NB4 (cell line): Measurements from ENCODE around the gene MATR3.
A peak's percentile ranks its signal among the peaks of the same experiment; 100 is the strongest.

Experiments
- DNase-seq: peaks from one replicate; pipeline ENCODE4 v3.0.0; 2010; ENCODE audit warnings: low read depth
- H3K4me3 ChIP-seq: one replicate; pipeline ENCODE4 v1.5.1; 2011; ENCODE audit warnings: mild to moderate bottlenecking, low read depth, low read length, moderate library complexity
- MYC ChIP-seq: IDR thresholded peaks from 2 replicates; pipeline ENCODE4 v1.6.1; 2011; ENCODE audit warnings: low read depth, low read length
- POLR2A ChIP-seq: IDR thresholded peaks from 2 replicates; pipeline ENCODE4 v1.6.1; 2011; ENCODE audit warnings: mild to moderate bottlenecking; ENCODE audit not compliant: insufficient read length; ENCODE audit errors: extremely low read depth
- TF ChIP-seq, protein P1 (sequence below): IDR thresholded peaks from one replicate; pipeline ENCODE4 v1.5.1; 2012; ENCODE audit warnings: low read depth, low read length
- TF ChIP-seq, protein P2 (sequence below): IDR thresholded peaks from 2 replicates; pipeline ENCODE4 v1.6.1; 2011; ENCODE audit warnings: low read depth, low read length

Gene MATR3

DNA sequence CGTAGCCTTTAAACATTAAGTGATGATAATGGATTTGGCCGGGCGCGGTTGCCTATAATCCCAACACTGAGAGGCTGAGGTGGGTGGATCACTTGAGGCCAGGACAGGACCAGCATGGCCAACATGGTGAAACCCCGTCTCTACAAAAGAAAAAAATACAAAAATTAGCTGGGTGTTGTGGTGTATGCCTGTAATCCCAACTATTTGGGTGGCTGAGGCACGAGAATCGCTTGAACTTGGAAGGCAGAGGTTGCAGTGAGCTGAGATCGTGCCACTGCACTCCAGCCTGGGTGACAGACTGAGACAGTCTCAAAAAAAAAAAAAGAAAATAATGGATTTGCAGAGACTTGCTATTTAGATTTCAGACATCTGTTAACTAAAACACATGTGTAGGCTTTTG is 9.2 kb upstream of the MATR3 start:
- TF ChIP-seq MYC, result no peak
- TF ChIP-seq, protein P1, sequence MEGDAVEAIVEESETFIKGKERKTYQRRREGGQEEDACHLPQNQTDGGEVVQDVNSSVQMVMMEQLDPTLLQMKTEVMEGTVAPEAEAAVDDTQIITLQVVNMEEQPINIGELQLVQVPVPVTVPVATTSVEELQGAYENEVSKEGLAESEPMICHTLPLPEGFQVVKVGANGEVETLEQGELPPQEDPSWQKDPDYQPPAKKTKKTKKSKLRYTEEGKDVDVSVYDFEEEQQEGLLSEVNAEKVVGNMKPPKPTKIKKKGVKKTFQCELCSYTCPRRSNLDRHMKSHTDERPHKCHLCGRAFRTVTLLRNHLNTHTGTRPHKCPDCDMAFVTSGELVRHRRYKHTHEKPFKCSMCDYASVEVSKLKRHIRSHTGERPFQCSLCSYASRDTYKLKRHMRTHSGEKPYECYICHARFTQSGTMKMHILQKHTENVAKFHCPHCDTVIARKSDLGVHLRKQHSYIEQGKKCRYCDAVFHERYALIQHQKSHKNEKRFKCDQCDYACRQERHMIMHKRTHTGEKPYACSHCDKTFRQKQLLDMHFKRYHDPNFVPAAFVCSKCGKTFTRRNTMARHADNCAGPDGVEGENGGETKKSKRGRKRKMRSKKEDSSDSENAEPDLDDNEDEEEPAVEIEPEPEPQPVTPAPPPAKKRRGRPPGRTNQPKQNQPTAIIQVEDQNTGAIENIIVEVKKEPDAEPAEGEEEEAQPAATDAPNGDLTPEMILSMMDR, result no peak
- DNase-seq, result no peak
- no peak overlapping the region for H3K4me3 ChIP-seq

DNA sequence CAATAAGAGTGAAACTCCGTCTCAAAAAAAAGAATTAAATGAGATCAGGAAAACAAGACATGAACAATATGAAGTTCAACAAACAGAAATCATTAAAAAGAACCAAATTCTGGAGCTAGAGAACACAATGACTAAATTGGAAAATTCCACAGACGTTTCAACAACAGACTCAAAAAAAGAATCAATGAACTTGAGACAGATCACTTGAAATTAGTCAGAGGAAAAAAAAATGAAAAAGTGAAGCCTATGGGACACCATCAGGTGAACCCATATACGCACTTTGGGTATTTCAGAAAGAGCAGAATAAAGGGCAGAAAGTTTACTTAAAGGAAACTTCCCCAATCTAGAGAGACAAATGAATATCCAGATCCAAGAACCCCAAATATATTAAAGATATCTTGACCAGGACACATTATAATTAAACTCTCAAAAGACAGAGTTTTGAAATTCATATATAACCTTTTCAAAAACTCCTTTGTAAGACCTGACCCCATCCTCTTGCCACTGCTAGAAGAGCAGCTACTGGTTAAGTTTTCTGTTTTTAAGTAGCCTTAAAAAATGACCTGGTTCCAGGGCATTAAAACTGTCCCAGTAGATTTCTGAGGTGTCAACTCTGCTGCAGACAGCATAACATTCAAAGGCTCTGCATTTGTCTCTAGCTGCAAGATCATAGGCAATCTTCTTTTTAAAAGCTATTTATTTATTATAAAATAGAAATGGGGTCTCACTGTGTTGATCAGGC is 7.7 kb upstream of the MATR3 start:
- TF ChIP-seq POLR2A (no peak), MYC (no peak)
- TF ChIP-seq, protein P2, sequence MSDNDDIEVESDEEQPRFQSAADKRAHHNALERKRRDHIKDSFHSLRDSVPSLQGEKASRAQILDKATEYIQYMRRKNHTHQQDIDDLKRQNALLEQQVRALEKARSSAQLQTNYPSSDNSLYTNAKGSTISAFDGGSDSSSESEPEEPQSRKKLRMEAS, result no peak
- TF ChIP-seq, protein P1, result no peak
- DNase-seq, result no peak
- no peak overlapping the region for H3K4me3 ChIP-seq

DNA sequence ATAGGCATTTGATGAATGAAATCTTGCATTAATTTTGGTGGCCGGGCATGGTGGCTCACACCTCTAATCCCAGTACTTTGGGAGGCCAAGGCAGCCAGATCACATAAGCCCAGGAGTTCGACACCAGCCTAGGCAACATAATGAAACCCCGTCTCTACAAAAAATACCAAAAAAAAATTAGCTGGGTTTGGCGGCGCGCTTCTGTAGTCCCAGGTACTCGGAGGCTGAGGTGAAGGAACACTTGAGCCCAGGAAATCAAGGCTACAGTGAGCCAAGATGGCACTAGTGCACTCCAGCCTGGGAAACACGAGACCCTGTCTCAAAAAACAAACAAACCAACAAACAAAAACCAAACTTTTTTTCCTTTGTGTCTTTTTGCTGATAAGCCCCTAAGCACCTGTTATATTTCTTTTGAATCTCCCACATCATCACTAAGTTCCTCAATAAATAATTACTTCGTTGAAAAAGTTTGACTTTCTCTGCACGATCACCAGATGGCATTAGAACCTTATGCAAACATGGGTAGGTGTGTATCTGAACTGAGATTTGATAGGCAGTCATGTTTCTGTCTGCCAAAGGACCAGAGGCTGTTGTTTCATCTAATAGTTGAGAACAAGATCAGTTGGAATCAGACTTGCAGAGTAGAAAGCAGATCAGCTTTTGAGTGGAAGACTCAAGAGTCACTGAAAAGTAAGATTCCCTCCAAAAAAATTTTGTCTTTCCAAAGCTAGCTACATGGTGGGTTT is 5.5 kb upstream of the MATR3 start:
- TF ChIP-seq, protein P2, result no peak
- TF ChIP-seq, protein P1, result no peak
- TF ChIP-seq POLR2A (no peak), MYC (no peak)
- no peak overlapping the region for H3K4me3 ChIP-seq
- peak; percentile 47 for DNase-seq

DNA sequence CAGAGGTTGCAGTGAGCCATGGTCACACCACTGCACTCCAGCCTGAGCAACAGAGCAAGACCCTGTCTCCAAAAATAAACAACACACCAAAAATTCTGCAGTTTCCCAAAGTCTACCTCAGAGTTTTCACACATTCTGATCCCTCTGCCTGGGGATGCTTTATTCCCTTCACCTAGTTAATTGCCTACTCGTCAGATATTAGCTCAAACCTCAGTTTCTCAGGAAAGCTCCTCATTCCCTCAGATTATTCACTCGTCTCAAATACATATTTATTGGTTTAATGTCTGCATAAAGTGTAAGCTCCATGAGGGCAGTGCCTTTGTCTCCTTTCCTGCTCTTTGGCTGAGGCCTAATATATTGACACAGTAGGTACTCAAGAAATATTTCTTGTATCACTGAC is 2.5 kb upstream of the MATR3 start:
- TF ChIP-seq MYC (no peak), POLR2A (no peak)
- TF ChIP-seq, protein P2, result no peak
- TF ChIP-seq, protein P1, result no peak
- no peak for DNase-seq
- no peak overlapping the region for H3K4me3 ChIP-seq

DNA sequence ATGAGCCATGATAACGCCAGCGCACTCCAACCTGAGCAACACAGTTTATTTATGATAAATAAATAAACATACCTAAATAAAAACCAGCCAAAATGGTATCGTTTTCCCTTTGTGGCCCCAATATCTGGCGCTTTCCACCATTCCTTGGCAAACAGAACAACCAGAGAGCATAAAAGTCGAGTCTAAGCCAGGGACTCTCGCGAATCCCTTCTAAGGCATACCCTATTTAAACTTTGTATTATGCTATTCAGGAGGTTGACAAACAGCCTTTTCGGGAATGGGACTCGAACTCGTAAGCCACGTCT is 386 bp upstream of the MATR3 start:
- peak overlapping the region; percentile 73 for H3K4me3 ChIP-seq
- no peak for DNase-seq
- TF ChIP-seq POLR2A (no peak), MYC (no peak)
- TF ChIP-seq, protein P2, result no peak
- TF ChIP-seq, protein P1, result no peak
